ENCODE measurements around the gene ST6GALNAC2. TPM values are rescaled to one million over a fixed set of nuclear protein-coding genes. Genes with fewer than 3 reads are reported as not detected.

Gene ST6GALNAC2
- total RNA-seq, 1 experiment from 2014 or later: 11.6 TPM

DNA sequence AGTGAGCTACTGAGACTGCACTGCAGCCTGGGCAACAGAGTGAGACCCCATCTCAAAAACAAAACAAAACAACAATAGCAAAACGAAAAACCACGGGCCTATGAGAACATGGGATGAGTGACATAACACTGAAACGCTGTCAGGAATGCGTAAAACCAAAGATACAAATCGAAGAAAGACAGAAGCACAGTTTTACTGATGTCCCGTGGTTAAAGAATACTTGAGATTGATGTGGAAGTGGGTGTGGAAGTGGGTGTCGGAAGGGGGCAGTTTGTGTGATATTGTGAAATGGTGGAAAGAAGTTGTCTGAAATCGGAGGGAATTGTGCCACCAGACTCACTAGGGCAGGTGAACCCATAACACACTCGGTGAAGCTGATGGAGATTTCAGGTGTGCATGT is 9.5 kb downstream of the ST6GALNAC2 start:
- DNase-seq: no peak
- no peak overlapping the region for H3K4me3 Mint-ChIP-seq (ENCODE audit: low read depth, unreplicated experiment)
- CTCF ChIA-PET: interaction anchor here (0.7 to 1.1 kb wide), 2 partner anchors 47 to 48 kb away, joined by 3 read pairs; no protein-coding TSS in a partner anchor
- no peak for TF ChIP-seq CTCF (IDR thresholded peaks at IDR 0.05; ENCODE audit: unreplicated experiment)
- peaks cover 27% of the 10 kb centered on the region for H3K4me1 Mint-ChIP-seq (ENCODE audit: low read depth, unreplicated experiment)
- H3K27ac Mint-ChIP-seq (ENCODE audit: unreplicated experiment): peak overlapping the region; percentile 60
- H3K9me3 Mint-ChIP-seq (ENCODE audit: low read depth, unreplicated experiment): no peaks in the 10 kb centered on the region
- no peaks in the 10 kb centered on the region for H3K27me3 Mint-ChIP-seq (ENCODE audit: unreplicated experiment)
- peaks cover 13% of the 10 kb centered on the region for H3K36me3 Mint-ChIP-seq (ENCODE audit: insufficient read depth, unreplicated experiment)
- intact Hi-C loops (cut with micrococcal nuclease; ENCODE audit: unreplicated experiment): no loop called here
- BruUV-seq (replicated peaks): no TSS peak

- intact Hi-C loops (cut with micrococcal nuclease; ENCODE audit: unreplicated experiment): no loop called here
- no peak for DNase-seq
- Mint-ChIP-seq H3K27ac (ENCODE audit: unreplicated experiment) (peak overlapping the region; percentile 60), H3K9me3 (ENCODE audit: low read depth, unreplicated experiment) (no peaks in the 10 kb centered on the region), H3K36me3 (ENCODE audit: insufficient read depth, unreplicated experiment) (peaks cover 13% of the 10 kb centered on the region), H3K27me3 (ENCODE audit: unreplicated experiment) (no peaks in the 10 kb centered on the region), H3K4me3 (ENCODE audit: low read depth, unreplicated experiment) (no peak overlapping the region), H3K4me1 (ENCODE audit: low read depth, unreplicated experiment) (peaks cover 30% of the 10 kb centered on the region)
- TF ChIP-seq CTCF (IDR thresholded peaks at IDR 0.05; ENCODE audit: unreplicated experiment): no peak
- CTCF ChIA-PET: interaction anchor here (0.7 to 1.1 kb wide), 2 partner anchors 47 to 48 kb away, joined by 3 read pairs; no protein-coding TSS in a partner anchor
- no TSS peak for BruUV-seq (replicated peaks)
Observed at GRCh38 chr17:76575570-76575969, 10.1 kb downstream of the ST6GALNAC2 start.

GRCh38 chr17:76574166-76574565 is 11.5 kb downstream of the ST6GALNAC2 start:
- no TSS peak for BruUV-seq (replicated peaks)
- TF ChIP-seq CTCF (IDR thresholded peaks at IDR 0.05; ENCODE audit: unreplicated experiment): no peak
- H3K9me3 Mint-ChIP-seq (ENCODE audit: low read depth, unreplicated experiment): no peaks in the 10 kb centered on the region
- peaks cover 44% of the 10 kb centered on the region for H3K4me1 Mint-ChIP-seq (ENCODE audit: low read depth, unreplicated experiment)
- peaks cover 23% of the 10 kb centered on the region for H3K36me3 Mint-ChIP-seq (ENCODE audit: insufficient read depth, unreplicated experiment)
- CTCF ChIA-PET: interaction anchor here (0.6 kb wide), 1 partner anchor 208 kb away, joined by 4 read pairs; no protein-coding TSS in a partner anchor
- H3K27ac Mint-ChIP-seq (ENCODE audit: unreplicated experiment): no peak overlapping the region
- no peak overlapping the region for H3K4me3 Mint-ChIP-seq (ENCODE audit: low read depth, unreplicated experiment)
- intact Hi-C loops (cut with micrococcal nuclease; ENCODE audit: unreplicated experiment): no loop called here
- H3K27me3 Mint-ChIP-seq (ENCODE audit: unreplicated experiment): no peaks in the 10 kb centered on the region
- no peak for DNase-seq

DNA sequence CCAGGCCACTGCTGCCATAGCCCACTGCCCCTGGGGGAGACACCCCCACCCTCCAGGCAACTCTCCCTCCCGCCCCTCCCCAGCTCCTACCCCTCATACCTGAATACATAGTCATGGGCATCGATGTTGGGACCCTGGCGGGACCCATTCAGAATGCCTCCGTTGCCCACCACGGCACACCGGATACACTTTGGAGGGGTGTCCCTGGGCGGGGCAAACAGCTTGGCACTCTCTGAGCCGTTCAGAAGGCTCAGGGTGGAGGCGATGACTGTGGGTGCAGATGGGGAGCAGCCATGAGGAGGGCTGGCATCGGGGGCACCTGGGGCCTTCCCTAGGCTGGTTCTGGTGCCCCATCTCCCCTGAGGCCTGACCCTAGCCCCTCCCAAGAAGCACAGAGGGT is 12.6 kb downstream of the ST6GALNAC2 start:
- TF ChIP-seq CTCF (IDR thresholded peaks at IDR 0.05; ENCODE audit: unreplicated experiment): no peak
- Mint-ChIP-seq H3K4me1 (ENCODE audit: low read depth, unreplicated experiment) (peaks cover 53% of the 10 kb centered on the region), H3K9me3 (ENCODE audit: low read depth, unreplicated experiment) (no peaks in the 10 kb centered on the region), H3K4me3 (ENCODE audit: low read depth, unreplicated experiment) (no peak overlapping the region), H3K27ac (ENCODE audit: unreplicated experiment) (no peak overlapping the region), H3K27me3 (ENCODE audit: unreplicated experiment) (no peaks in the 10 kb centered on the region), H3K36me3 (ENCODE audit: insufficient read depth, unreplicated experiment) (peaks cover 29% of the 10 kb centered on the region)
- intact Hi-C loops (cut with micrococcal nuclease; ENCODE audit: unreplicated experiment): no loop called here
- DNase-seq: no peak
- BruUV-seq (replicated peaks): no TSS peak
- CTCF ChIA-PET: no interaction called here
